HG03432 (cell line): Measurements from ENCODE around the gene AHI1.
"Not testable (repeated sequence)": the region's sequence is repeated elsewhere in the genome, so short reads cannot be mapped to it uniquely, and the experiment has no call there.

Source experiments
- ATAC-seq: cut with Tn5 transposase; IDR thresholded peaks from one replicate; pipeline ENCODE4 v1.9.1; 2021; ENCODE audit warnings: mild to moderate bottlenecking, moderate library complexity; ENCODE audit not compliant: unreplicated experiment

The AHI1 gene

DNA sequence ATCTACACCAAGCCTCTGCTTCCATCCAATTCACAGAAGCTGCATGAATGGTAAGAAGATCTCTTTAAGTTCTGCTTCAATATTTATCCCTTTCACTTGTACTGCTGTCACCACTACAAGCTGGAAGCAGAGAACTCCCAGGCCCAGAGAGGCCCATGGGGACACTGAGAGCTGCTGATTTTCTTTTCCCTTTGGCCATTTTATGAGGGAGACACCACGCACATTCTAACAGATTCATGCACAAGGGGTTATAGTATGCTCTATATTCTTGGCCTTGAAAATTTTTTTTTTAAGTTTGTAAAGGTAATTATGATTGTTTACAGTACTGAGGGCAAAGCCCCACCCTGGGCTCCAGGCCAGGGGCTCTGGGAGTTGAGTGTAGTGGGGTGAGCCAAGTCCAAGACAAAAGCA lies 228.1 kb downstream of the AHI1 start:
- no peak for ATAC-seq

DNA sequence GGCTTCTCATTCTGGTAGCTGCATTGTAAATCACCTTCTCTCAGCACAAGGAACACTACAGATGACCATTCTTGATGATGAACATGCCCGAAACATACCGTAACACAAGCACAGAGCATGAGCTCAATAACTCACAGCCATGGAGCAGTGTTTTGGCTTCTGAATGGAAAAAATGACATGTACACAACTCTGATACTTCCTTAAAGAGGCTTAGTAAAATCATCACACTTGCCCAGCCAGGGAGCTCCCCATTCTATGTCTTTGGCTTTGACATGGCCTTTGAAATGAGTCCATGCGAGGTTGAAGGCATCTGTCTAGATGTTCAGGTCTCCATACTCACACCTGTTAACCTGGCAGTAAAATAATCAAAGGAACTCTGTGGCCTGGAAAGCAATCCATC lies 228.8 kb downstream of the AHI1 start:
- ATAC-seq = no peak

DNA sequence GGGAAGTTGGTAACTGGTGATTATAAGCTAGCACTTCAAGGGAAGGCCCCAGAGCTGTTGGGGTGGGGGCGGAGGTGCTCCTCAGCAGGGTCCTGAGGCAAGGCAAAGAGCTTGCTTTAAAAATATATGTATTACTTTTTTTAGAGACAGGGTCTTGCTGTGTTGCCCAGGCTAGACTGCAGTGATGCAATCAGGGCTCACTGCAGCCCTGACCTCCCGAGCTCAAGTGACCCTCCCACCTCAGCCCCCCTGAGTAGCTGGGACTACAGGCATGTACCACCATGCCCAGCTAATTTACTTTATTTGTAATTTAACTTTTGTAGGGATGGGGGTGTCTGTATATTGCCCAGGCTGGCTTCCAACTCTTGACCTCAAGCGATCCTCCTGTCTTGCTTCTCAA lies 229.3 kb downstream of the AHI1 start:
- ATAC-seq = no peak

DNA sequence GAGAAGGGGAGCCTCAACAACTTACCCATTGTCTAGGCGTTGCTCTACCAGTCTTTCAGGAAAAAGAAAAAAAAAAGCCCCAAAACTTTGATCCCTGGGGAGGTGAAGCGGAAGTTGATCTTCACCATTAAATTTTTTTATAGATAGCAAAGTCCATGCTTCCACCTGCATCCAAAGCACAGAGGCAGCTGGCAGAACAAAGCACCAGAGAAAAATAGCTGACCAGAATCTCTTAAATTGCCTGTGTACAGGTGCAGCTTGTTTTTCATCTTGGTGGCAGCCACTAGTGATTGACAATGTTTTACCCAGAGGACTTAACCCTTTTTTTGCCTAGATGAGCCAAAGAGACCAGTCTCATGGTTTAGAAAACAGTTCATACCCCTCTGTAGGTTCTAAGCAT lies 230.5 kb downstream of the AHI1 start:
- no peak for ATAC-seq

DNA sequence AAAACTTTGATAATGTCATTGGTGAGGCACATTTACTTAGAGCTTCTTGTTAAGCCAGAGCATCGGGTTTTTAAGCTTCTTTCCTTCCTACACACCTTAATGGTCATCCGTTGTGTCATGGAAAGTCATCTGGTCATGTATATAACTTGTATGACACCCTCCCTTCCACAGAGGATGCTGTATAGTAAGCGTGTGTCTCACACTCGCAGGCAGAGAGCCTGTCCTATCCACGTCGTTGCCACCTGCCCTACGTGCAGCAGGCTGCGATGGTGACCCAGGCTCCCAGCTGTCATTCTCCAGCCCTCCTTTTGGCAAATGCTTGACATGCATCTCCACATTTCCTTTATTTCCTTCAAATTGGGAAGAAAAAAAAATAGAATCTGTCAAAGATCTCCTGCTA lies 230.9 kb downstream of the AHI1 start:
- ATAC-seq = no peak

DNA sequence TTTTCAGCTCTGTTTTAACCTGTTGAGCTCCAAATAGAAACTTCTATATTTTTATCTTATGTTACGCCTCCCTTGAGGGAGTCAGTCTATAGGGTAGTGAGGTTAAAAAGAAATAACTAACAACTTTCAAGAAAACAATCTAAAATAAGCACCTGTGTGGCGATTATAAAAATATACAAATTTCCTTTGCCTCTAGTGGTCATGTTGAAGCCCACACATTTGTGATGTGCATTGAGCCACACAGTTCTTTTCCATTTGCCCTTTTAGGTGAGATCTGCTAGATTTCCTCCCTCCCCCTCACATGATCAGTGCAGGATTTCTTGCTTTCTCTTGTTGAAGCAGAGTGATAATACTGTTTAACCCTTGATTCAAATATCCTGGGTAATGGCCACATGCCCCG lies 232.3 kb downstream of the AHI1 start:
- ATAC-seq = no peak

DNA sequence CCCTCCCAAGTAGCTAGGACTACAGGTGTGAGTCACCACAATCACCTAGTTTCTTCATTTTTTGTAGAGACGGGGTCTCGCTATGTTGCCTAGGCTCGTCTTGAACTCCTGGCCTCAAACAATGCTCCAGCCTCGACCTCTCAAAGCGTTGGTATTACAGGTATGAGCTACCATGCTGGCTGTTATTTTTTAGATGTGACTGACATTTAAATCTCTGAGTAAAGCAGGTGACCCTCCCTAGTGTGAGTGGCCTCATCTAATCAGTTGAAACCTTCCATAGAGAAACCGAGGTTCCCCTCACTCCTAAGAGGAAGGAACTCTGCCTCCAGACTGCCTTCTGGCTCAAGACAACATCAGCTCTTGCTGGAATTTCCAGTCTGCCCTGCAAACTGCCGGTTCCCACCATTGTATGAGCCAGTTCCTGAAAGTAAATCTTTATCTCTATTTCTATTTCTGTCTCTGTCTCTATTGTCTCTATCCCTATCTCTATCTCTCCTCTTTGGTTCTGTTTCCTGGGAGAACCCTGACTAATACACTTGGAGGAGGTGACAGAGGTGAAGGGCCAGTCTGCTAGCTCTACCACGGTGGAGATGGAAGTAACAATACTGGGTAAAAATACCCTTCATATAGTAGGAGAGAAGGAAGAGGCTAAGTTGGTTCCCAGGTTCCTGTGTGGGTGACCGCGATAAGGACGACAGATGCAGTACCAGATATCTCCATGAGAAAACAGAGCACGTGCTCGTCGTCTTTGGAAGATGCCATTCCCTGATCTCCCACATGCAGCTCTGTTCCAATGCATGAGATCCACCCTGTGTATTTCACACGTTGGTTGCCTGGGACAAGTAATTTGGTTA lies 235.4 kb downstream of the AHI1 start:
- no peak for ATAC-seq

DNA sequence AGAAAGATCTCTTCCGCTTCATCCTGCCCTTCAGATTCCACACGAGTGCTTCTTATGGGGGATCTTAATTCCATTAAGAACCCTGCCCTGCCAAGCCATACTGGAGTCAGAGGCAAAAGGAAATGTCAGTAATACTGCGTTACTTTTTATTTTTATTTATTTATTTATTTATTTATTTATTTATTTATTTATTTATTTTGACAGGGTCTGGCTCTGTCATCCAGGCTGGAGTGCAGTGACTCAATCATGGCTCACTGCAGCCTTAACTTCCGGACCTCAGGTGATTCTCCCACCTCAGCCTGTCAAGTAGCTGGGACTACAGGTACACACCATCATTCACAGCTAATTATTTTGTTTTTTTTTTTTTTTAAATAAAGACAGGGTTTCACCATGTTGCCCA lies 236.9 kb downstream of the AHI1 start:
- no peak for ATAC-seq

DNA sequence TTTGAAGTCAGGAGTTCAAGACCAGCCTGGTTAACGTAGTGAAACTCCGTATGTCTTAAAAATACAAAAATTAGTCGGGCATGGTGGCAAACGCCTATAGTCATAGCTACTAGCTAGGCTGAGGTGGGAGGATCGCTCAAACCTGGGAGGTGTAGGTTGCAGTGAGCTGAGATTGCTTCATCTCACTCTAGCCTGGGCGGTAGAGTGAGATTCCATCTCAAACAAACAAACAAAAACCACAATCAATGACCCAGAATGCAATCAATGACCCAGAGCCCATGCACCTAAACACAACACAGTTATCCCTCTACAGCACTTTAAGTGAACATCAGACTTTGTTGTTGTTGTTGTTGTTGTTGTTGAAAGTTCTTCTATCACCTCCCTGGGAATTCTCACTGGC lies 238.6 kb downstream of the AHI1 start:
- no peak for ATAC-seq

DNA sequence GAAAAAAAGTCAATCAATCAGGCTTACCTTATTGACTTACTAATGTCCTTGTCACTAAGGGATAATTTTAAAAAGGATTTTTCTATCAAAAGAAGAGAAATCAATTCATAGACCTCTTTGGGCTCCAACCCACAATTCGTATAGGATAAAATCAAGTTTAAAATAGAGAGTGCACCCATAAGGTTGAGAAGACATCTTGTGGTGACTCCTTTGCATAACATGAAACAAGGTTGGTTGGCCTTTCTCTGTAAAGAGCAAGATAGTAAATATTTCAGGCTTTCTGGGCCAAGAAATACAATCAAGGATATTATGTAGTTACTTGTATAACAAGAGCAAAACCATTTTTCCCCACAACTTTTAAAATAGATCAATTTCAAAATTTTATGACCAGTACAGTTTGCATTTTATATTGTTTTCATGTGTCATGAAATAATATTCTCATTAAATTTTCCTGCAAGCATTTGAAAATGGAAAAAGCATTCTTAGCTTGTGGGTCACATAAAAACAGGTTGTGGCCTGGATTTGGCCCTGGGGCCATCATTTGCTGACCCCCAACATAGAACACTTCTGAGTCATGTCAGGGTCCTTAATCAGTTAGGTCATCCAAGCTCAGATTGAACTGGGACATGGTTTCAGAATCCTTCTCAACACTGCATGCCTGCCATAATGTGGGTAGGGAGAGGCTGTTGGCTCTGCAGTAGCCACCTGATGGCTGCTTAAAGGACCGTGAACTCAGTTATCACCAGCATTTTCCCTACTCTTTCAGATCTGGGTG lies 239.7 kb downstream of the AHI1 start:
- no peak for ATAC-seq

DNA sequence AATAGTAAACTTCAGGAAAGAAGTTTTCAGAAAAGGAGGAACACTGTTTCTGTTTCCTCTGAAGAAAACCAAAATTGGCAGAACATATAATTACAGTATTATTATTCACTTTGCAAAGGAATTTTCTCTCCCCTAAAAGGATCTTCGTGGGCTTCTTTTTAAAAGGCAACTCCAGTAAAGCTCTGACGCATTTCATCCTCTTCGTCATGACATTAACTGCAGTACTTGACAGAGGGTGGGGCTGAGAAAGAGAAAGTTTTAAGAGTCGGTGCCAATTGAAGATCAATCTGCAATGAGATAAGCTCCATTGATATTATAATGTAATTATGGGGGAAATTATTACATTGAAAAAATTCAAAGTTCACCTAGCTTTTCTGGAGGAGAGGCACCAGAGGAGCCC lies 240.7 kb downstream of the AHI1 start:
- ATAC-seq = no peak

DNA sequence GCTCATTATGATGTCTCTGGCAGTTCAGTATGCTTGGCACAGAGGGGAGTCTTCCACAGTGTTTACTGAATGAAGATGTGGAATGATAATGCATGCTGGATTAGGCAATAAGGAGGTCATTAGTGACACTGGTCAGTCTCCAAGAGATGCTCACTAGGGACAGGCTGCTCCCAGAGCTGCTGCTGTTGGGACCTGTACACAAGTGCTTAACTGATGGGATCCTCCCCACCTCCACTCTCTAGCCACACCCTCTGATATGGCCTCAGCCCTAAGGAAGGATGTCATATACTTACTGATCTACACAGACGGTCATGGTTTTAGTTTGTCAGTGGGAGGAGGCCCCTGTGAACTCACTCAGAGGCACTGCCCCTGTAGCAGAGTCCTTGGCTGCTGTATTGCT lies 243.1 kb downstream of the AHI1 start:
- ATAC-seq = no peak

DNA sequence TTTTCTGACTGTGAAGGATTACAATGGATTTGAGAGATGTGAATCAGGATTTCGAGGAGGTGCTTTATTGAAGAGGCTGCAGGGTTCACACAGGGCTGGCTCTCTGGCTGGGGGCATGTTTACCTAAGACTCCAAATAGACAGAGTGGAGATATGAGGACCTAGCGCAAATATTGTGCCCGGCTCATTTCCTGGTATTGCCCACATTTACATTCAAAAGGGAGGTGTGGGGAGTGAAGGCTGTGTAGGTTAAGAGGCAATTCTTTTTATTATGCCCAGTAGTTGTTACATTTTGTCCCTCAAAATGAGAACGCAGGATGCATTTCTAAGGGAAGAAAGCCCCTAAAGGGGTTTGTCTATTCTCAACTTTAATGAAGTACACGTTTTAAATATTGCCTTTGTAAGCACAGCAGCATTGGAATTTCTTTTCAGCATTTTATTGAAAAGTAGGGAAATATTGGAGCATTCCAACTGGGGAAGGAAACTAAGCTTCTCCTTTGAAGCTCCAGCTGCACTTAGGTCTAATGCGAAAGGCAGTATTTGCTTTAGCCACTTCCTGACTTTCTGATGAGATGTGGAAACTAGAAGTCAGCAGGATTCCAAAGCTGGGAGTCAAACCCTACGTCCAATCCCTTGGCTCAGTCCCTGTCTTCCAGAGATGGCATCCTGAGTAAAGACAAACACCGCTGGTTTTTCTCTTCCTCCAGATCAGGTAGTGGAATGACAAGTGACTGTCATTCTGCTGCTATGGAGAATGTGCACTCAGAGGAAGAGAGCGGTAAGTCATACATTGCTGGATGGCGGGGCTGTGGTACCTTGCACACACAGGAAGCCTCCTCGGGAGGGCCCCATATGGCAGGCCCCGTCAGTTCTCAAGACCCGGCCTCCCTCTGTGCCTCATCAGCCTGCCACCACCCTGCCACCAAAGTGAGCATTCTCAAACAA lies 245.8 kb downstream of the AHI1 start:
- no peak for ATAC-seq

DNA sequence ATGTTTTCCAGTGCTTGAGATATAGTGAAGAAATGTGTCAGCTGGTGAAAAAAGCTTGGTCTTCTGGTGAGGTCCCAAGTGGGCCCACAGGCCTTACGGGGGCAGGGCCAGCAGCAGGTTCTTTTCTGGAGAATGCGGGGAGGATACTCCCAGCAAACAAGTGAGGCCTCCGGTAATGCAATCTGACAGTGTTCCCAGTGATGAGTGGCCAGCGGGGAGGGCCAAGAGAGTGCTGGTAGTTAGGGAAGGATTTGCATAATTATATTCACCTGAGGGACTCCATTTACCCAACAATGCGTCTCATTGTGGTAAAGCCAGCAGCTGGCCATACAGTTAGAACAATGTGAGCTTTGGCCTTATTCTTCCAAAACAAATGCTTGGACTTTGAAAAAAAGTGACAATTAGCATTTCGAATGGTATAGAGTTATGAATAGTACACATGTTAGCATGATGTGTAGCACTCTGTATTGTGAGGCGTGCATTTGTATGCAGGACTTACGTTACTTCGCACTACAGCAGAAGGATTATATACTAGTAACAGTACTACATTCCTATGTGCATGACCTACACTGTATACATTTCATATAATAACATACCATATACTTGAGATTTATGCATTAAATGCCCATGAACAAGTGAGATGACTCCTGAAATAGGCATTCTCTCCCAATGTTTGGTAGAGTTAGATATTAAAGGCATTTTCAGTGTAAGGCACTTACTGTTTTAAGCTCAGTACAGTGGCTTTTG lies 246.6 kb downstream of the AHI1 start:
- ATAC-seq = no peak

DNA sequence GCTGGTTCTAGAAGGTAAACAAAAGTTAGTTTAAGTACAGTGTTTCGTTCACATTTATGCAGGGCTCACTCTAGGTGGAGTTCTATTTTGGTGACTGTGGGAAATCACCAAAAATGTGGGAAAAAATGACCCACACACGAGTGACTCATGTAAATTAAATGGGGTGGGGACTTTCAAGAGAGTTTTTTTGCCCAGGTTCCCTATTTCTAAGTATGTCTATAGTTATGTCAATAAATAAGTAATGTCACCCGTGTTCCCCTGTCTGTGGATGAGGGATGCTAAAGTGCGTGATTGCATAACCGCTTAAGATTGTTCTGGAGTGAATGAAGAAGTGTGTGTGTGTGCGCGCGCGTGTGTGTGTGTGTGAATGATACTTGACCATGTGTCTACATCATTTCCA lies 247.3 kb downstream of the AHI1 start:
- no peak for ATAC-seq

DNA sequence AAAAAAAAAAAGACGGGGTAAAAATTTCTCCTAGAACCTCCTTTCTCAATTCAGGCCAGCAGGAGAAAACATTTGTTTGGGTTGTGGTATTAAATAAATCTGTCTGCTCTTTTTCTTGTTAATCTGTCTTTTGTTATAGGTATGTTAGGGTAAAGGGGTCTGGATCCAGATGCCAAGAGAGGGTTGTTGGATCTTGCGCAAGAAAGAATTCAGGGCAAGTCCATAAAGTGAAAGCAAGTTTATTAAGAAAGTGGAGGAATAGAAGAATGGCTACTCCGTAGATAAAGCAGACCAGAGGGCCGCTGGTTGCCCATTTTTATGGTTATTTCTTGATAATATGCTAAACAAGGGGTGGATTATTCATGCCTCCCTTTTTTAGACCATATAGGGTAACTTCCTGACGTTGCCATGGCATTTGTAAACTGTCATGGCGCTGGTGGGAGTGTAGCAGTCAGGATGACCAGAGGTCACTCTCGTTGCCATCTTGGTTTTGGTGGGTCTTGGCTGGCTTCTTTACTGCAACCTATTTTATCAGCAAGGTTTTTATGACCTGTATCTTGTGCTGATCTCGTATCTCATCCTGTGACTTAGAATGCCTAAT lies 251.0 kb downstream of the AHI1 start:
- ATAC-seq = not testable (repeated sequence)

DNA sequence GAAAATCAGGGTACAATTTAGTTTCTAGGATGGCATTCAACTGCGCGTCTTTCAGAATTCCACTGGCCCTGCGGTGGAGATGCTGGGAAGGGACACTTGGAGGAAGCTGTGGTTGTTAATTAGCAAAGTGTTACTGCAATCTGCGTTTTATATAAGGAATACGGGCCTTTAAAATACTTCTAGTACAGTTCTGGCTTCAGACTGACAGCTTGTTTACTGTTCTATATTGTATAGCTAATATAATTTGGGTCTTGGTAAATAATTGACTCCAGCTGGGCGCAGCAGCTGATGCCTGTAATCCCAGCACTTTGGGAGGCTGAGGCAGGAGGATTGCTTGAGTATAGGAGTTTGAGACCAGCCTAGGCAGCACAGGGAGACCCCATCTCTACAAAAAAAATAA lies 252.7 kb downstream of the AHI1 start:
- ATAC-seq = no peak

DNA sequence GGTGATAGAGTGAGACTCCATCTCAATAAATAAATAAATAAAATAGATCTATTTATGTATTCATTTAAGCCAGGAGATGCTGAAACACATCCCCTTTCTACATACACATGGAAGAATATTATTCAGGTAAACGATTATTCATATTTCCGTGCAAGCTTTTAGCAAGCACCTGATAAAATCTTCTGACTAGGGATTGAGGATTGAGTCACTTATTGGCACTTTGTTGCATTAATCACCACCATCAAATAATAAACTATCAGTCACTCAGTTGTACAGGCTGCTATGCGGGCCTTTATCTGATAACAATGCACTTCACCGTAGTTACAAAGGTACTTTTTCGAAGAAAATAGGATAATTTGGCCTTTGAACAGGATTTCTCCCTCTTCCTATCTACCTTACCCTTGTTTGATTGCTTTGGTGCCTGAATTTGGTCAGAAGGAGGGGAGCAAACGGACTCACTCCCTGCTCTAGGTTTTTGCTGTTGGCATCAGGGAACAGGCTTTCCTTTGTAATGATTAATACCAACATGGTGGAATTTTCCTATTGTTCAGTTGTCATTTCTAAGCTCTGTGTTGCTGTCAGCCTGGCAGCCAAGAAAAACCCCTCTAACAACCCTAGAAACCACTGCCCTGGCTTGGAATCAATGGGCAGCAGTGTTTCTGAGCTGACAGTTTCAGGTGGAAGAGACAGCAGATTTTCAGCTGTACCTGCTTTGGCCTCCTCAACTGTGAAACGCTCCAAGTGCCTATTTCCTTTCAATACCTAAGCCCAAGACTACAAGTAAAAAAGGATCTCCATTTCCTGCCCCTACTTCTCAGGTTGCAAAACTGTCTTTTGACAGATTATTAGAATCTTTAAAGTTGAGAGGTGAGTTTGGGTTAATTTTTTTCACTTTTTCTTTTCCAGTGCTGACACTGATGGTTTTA lies 253.4 kb downstream of the AHI1 start:
- ATAC-seq = no peak

DNA sequence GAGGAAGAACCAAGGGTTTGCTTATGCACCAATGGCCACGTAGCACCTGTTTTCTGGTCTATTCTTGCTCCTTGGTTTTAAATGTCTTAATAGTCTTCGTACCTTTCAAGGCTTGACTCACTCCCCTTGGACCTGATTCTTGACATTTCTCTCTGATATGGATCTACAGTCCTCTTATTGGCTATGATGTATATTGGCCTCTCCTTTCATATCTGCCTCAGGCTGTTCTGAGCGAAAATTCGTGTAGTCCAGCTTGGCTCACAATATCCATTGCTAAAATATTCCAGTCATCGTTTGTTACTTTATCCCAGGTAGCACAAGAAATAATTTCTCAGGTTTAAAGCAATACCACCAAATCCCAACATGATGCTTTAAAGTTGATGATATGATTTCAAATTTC lies 256.8 kb downstream of the AHI1 start:
- no peak for ATAC-seq
